Renal cortical epithelial cell (primary cell): ENCODE data around the gene GSTK1. TPM values are rescaled to one million over a fixed set of nuclear protein-coding genes. Genes with fewer than 3 reads are reported as not detected.
"Not testable (repeated sequence)": the region's sequence is repeated elsewhere in the genome, so short reads cannot be mapped to it uniquely, and the experiment has no call there.

Experiments used
- DNase-seq: peaks from one replicate; pipeline ENCODE4 v3.0.0-alpha.2; 2011; ENCODE audit warnings: low read depth
- total RNA-seq: library from RNA; depleted of rRNA; stranded (reverse); fragments of >200 nt; gene quantifications from 2 replicates; pipeline ENCODE4 v1.2.3, GENCODE V29; 2014

Gene GSTK1
- total RNA-seq: 123 and 150 TPM in 2 replicates

GRCh38 chr7:143263266-143264195, at the start of gene GSTK1:
TSS of gene GSTK1 (plus strand) at chr7:143263441. CDS start at chr7:143263514, 73 bp downstream.
- DNase-seq: peak; percentile 48

- not testable (repeated sequence) for DNase-seq
Observed at GRCh38 chr7:143213478-143213877, 49.8 kb upstream of the GSTK1 start.

- DNase-seq: peak; percentile 83
Observed at GRCh38 chr7:143214789-143215679, 48.2 kb upstream of the GSTK1 start.

GRCh38 chr7:143216151-143216550, 47.1 kb upstream of the GSTK1 start:
- no peak for DNase-seq

- no peak for DNase-seq
Observed at GRCh38 chr7:143216686-143217085, 46.6 kb upstream of the GSTK1 start.

GRCh38 chr7:143217806-143218205, 45.4 kb upstream of the GSTK1 start:
- no peak for DNase-seq

GRCh38 chr7:143221286-143221685, 42.0 kb upstream of the GSTK1 start:
- DNase-seq: no peak

GRCh38 chr7:143221737-143222136, 41.5 kb upstream of the GSTK1 start, which contains the start of gene TAS2R40:
TSS of gene TAS2R40 (plus strand) at chr7:143222037. CDS start at chr7:143222079, 42 bp downstream.
- no peak for DNase-seq

- no peak for DNase-seq
Observed at GRCh38 chr7:143222782-143223181, 40.5 kb upstream of the GSTK1 start.

GRCh38 chr7:143223784-143224183, 39.5 kb upstream of the GSTK1 start:
- DNase-seq: no peak

GRCh38 chr7:143225047-143225446, 38.2 kb upstream of the GSTK1 start:
- DNase-seq: no peak

- no peak for DNase-seq
Observed at GRCh38 chr7:143227806-143228205, 35.4 kb upstream of the GSTK1 start.

- DNase-seq: no peak
Observed at GRCh38 chr7:143229054-143229790, 34.0 kb upstream of the GSTK1 start.

GRCh38 chr7:143230602-143231457, 32.4 kb upstream of the GSTK1 start:
- DNase-seq: no peak

- DNase-seq: no peak
Observed at GRCh38 chr7:143233816-143234532, 29.3 kb upstream of the GSTK1 start.

GRCh38 chr7:143234533-143234875, 28.7 kb upstream of the GSTK1 start:
- no peak for DNase-seq

GRCh38 chr7:143235561-143235960, 27.7 kb upstream of the GSTK1 start:
- DNase-seq: no peak

- no peak for DNase-seq
Observed at GRCh38 chr7:143236408-143236990, 26.7 kb upstream of the GSTK1 start.

GRCh38 chr7:143237366-143237765, 25.9 kb upstream of the GSTK1 start:
- no peak for DNase-seq
